Activated CD4-positive, CD25-positive, alpha-beta regulatory T cell treated with anti-CD3 and anti-CD28 coated beads, Interleukin-2, amount 50 U/mL, for 16 hours (primary cell): ENCODE results near the gene C6orf141.

Experiments used
- DNase-seq: peaks from one replicate; pipeline ENCODE4 v3.0.0-alpha.2; 2020; ENCODE audit warnings: low read depth, low spot score

The C6orf141 gene

GRCh38 chr6:49539102-49539501 is 11.4 kb upstream of the C6orf141 start:
- DNase-seq: no peak

- DNase-seq: no peak
Measured at GRCh38 chr6:49540614-49541013, 9.9 kb upstream of the C6orf141 start.

- no peak for DNase-seq
Measured at GRCh38 chr6:49541210-49541724, 9.2 kb upstream of the C6orf141 start.

GRCh38 chr6:49541936-49542335 is 8.5 kb upstream of the C6orf141 start:
- no peak for DNase-seq

GRCh38 chr6:49543087-49543858 is 7.2 kb upstream of the C6orf141 start:
- DNase-seq: no peak

GRCh38 chr6:49546331-49546730 is 4.1 kb upstream of the C6orf141 start:
- no peak for DNase-seq

- no peak for DNase-seq
Measured at GRCh38 chr6:49548613-49549304, 1.7 kb upstream of the C6orf141 start.

GRCh38 chr6:49549691-49550491 is 577 bp upstream of the C6orf141 start:
- no peak for DNase-seq

GRCh38 chr6:49551078-49551865 is 804 bp downstream of the C6orf141 start:
- DNase-seq: no peak

- no peak for DNase-seq
Measured at GRCh38 chr6:49551866-49552129, 1.3 kb downstream of the C6orf141 start.

GRCh38 chr6:49552596-49552995 is 2.1 kb downstream of the C6orf141 start:
- no peak for DNase-seq

GRCh38 chr6:49553384-49553783 is 2.9 kb downstream of the C6orf141 start:
- DNase-seq: no peak

GRCh38 chr6:49555951-49556350 is 5.5 kb downstream of the C6orf141 start:
- DNase-seq: no peak

GRCh38 chr6:49556429-49556837 is 6.0 kb downstream of the C6orf141 start:
- no peak for DNase-seq

GRCh38 chr6:49557177-49557576 is 6.7 kb downstream of the C6orf141 start:
- DNase-seq: no peak

- no peak for DNase-seq
Measured at GRCh38 chr6:49558238-49558637, 7.8 kb downstream of the C6orf141 start.

- no peak for DNase-seq
Measured at GRCh38 chr6:49563006-49563886, 12.8 kb downstream of the C6orf141 start.

GRCh38 chr6:49564552-49564951 is 14.1 kb downstream of the C6orf141 start:
- DNase-seq: no peak

GRCh38 chr6:49565261-49565660 is 14.8 kb downstream of the C6orf141 start:
- DNase-seq: no peak

- DNase-seq: no peak
Measured at GRCh38 chr6:49565855-49566254, 15.4 kb downstream of the C6orf141 start.
